GM12878 (cell line): ENCODE data around the gene FBXL14. TPM values are rescaled to one million over a fixed set of nuclear protein-coding genes. Genes with fewer than 3 reads are reported as not detected.

Experiments used
- ATAC-seq: fragments of 200-7000 bp; cut with Tn5 transposase; 3 replicates; pipeline ENCODE4 v1.9.1; 2020; ENCODE audit warnings: mild to moderate bottlenecking, moderate library complexity
- BruUV-seq: library from RNA; stranded (reverse); fragments of 400-500 nt; replicated peaks from 2 replicates; lab custom pipeline; 2021; lab: Mats Ljungman, UMichigan
- CTCF ChIA-PET: fragments of 300-600 bp; sonication (Branson Sonifier 250); formaldehyde crosslinking; extraction: SDS; loops from one replicate; lab custom pipeline; 2021; ENCODE audit warnings: inconsistent platforms; lab: Yijun Ruan, JAX
- POLR2A ChIA-PET: fragments of 350-600 bp; formaldehyde crosslinking; extraction: SDS; loops from one replicate; lab custom pipeline; 2021; ENCODE audit warnings: inconsistent platforms; lab: Charles Lee
- RAD21 ChIA-PET: fragments of 300-600 bp; sonication (Branson Sonifier 250); formaldehyde crosslinking; loops from one replicate; lab custom pipeline; 2023; ENCODE audit warnings: antibody characterized with exemption; ENCODE audit not compliant: unreplicated experiment; lab: Charles Lee
- SMC1A ChIA-PET: fragments of 300-600 bp; sonication (Branson Sonifier 250); formaldehyde crosslinking; loops from one replicate; lab custom pipeline; 2023; ENCODE audit not compliant: unreplicated experiment, uncharacterized antibody; lab: Charles Lee
- DNase-seq: peaks from one replicate; pipeline ENCODE4 v3.0.0-alpha.2; 2011; ENCODE audit warnings: low read depth, low spot score
- FAIRE-seq: peaks from 3 replicates; lab custom pipeline; 2011; peaks lifted over from hg19 to GRCh38; lab: Jason Lieb, UNC
- H2AFZ ChIP-seq: 2 replicates; pipeline ENCODE4 v1.6.0; 2011; ENCODE audit warnings: low read depth, low read length, control low read depth; ENCODE audit not compliant: control insufficient read depth
- H3K27ac ChIP-seq: 2 replicates; pipeline ENCODE4 v1.5.1; 2011; ENCODE audit warnings: control low read depth; ENCODE audit not compliant: control insufficient read depth, insufficient read depth
- H3K27me3 ChIP-seq, 2 experiments: replicated peaks in 1 of 2; 2 replicates each; pipeline versions ENCODE4 v1.6.0 to v1.6.1; 2011; ENCODE audit warnings: low read length in 1 of 2; ENCODE audit not compliant: control insufficient read depth in 2 of 2, insufficient read depth in 2 of 2
- H3K36me3 ChIP-seq, 2 experiments: 2 replicates each; pipeline ENCODE4 v1.5.1; 2011; ENCODE audit warnings: low read length in 1 of 2; ENCODE audit not compliant: control insufficient read depth in 2 of 2, insufficient read depth in 2 of 2
- H3K4me1 ChIP-seq: 2 replicates; pipeline ENCODE4 v1.6.1; 2011; ENCODE audit warnings: mild to moderate bottlenecking, low read length, moderate library complexity, mixed read lengths; ENCODE audit not compliant: control insufficient read depth, insufficient read depth
- H3K4me2 ChIP-seq: 2 replicates; pipeline ENCODE4 v1.6.0; 2011; ENCODE audit warnings: control low read depth; ENCODE audit not compliant: control insufficient read depth, insufficient read depth
- H3K4me3 ChIP-seq: fragments of 200-600 bp; sonication (generic); 2 replicates; pipeline ENCODE4 v1.5.1; 2016
- H3K79me2 ChIP-seq: 2 replicates; pipeline ENCODE4 v1.6.0; 2011; ENCODE audit warnings: low read length; ENCODE audit not compliant: control insufficient read depth, insufficient read depth
- H3K9ac ChIP-seq: 2 replicates; pipeline ENCODE4 v1.8.0; 2011; ENCODE audit warnings: low read length, control low read depth, mixed read lengths; ENCODE audit not compliant: control insufficient read depth, insufficient read depth
- H3K9me3 ChIP-seq: replicated peaks from 3 replicates; pipeline ENCODE4 v1.5.1; 2011; ENCODE audit warnings: mild to moderate bottlenecking, low read length; ENCODE audit not compliant: control insufficient read depth, insufficient read depth
- H4K20me1 ChIP-seq: 2 replicates; pipeline ENCODE4 v1.6.0; 2011; ENCODE audit not compliant: control insufficient read depth, insufficient read depth
- BHLHE40 ChIP-seq, 2 experiments: fragments of 450-650 bp in 1 of 2; IDR thresholded peaks; 2 replicates each; pipeline ENCODE4 v1.6.1; 2011 to 2017; ENCODE audit warnings: low read depth in 2 of 2, borderline replicate concordance in 1 of 2, improper control_type of control experiment in 1 of 2, low read length in 1 of 2, mild to moderate bottlenecking in 1 of 2
- BRCA1 ChIP-seq: IDR thresholded peaks from 2 replicates; pipeline ENCODE4 v1.6.1; 2011; ENCODE audit warnings: low read depth, low read length, improper control_type of control experiment
- CBX5 ChIP-seq: sonication (generic); IDR thresholded peaks from 2 replicates; pipeline ENCODE4 v1.6.1; 2016; ENCODE audit warnings: low read depth, moderate library complexity, mild to moderate bottlenecking, inconsistent platforms
- ESRRA ChIP-seq: IDR thresholded peaks from 2 replicates; pipeline ENCODE4 v1.6.1; 2012; ENCODE audit warnings: mild to moderate bottlenecking, low read length, improper control_type of control experiment
- FOXM1 ChIP-seq: IDR thresholded peaks from 2 replicates; pipeline ENCODE4 v1.6.1; 2012; ENCODE audit warnings: low read depth, mild to moderate bottlenecking, inconsistent platforms, low read length, moderate library complexity
- IKZF2 ChIP-seq, 2 experiments: fragments of 450-650 bp; IDR thresholded peaks; 2 replicates each; pipeline ENCODE4 v1.6.1; 2017; ENCODE audit warnings: mild to moderate bottlenecking in 2 of 2, moderate library complexity in 2 of 2
- IRF4 ChIP-seq: IDR thresholded peaks from 2 replicates; pipeline ENCODE4 v1.6.1; 2011; ENCODE audit warnings: low read depth, low read length
- NFXL1 ChIP-seq: fragments of 450-650 bp; IDR thresholded peaks from 2 replicates; pipeline ENCODE4 v1.6.1; 2017; ENCODE audit warnings: antibody characterized with exemption, mild to moderate bottlenecking, borderline replicate concordance
- RAD51 ChIP-seq: fragments of 450-650 bp; IDR thresholded peaks from 2 replicates; pipeline ENCODE4 v1.6.1; 2016; ENCODE audit warnings: moderate library complexity, mild to moderate bottlenecking, inconsistent platforms
- SUPT20H ChIP-seq: IDR thresholded peaks from 2 replicates; pipeline ENCODE4 v1.6.1; 2011; ENCODE audit warnings: low read depth, mild to moderate bottlenecking, low read length, moderate library complexity, borderline replicate concordance; ENCODE audit not compliant: control insufficient read depth
- YBX1 ChIP-seq: fragments of 450-650 bp; IDR thresholded peaks from 2 replicates; pipeline ENCODE4 v1.6.1; 2016; ENCODE audit warnings: antibody characterized with exemption
- WGBS: methylation state at CpG from one replicate; pipeline ENCODE4 v1.1.6; 2016; ENCODE audit warnings: low lambda C conversion rate; ENCODE audit not compliant: insufficient replicate concordance, insufficient coverage; ENCODE audit errors: missing lambda C conversion rate; 5-methylcytosine and 5-hydroxymethylcytosine counted together
- in situ Hi-C: fragments of 300-500 bp; cut with MboI; formaldehyde crosslinking; loops from 9 replicates; pipeline ENCODE4 v1.14.3; 2018; ENCODE audit warnings: mixed read lengths
- intact Hi-C: fragments of 100-400 bp; cut with micrococcal nuclease; formaldehyde crosslinking; loops from one replicate; pipeline ENCODE4 v1.14.2; 2022; ENCODE audit not compliant: unreplicated experiment
- polyA plus RNA-seq, 11 experiments: library from polyadenylated mRNA; depleted of rRNA in 4 of 11; unstranded in 6 of 11; stranded (reverse) in 5 of 11; fragments of >200 nt; fragmentation: Nextera tagmentation in 4 of 11; fragmentation: Illumina TruSeq in 1 of 11; extraction: Ambion mirVana in 4 of 11; extraction: Trizol in 1 of 11; gene quantifications; 1 replicate in 1 of 11; 2 replicates in 10 of 11; pipeline versions ENCODE4 v1.2.1 to v1.2.3, GENCODE V29; 2011 to 2016; ENCODE audit warnings: inconsistent platforms in 2 of 11, missing spikeins in 2 of 11, low read depth in 1 of 11
- total RNA-seq, 4 experiments: library from RNA; depleted of rRNA in 3 of 4; stranded (reverse); fragments of >200 nt in 3 of 4; fragmentation: Illumina TruSeq in 1 of 4; extraction: Trizol in 1 of 4; gene quantifications; 2 replicates each; pipeline versions ENCODE4 v1.2.1 to v1.2.3, GENCODE V29; 2013 to 2021
- TF ChIP-seq, protein P1 (sequence below): fragments of 450-650 bp; IDR thresholded peaks from 2 replicates; pipeline ENCODE4 v1.6.1; 2017; ENCODE audit warnings: borderline replicate concordance
- TF ChIP-seq, protein P2 (sequence below): fragments of 150-350 bp; IDR thresholded peaks from 2 replicates; pipeline ENCODE4 v1.6.1; 2014; ENCODE audit warnings: mild to moderate bottlenecking, low read depth, low read length
- TF ChIP-seq, protein P3 (sequence below): IDR thresholded peaks from 2 replicates; pipeline ENCODE4 v1.6.1; 2012; ENCODE audit warnings: improper control_type of control experiment, low read depth, low read length; ENCODE audit not compliant: insufficient replicate concordance
- TF ChIP-seq, protein P4 (sequence below): fragments of 450-650 bp; conservative IDR thresholded peaks from 2 replicates; pipeline ENCODE4 v1.6.1; 2017; ENCODE audit warnings: mild to moderate bottlenecking, moderate library complexity

The FBXL14 gene
- total and polyA plus RNA-seq, 10 of the 15 experiments (the other 5 are each of a cell fraction or from before 2014, with no cell fraction given), result 0.44 to 19.0 (median 2.9) TPM

DNA sequence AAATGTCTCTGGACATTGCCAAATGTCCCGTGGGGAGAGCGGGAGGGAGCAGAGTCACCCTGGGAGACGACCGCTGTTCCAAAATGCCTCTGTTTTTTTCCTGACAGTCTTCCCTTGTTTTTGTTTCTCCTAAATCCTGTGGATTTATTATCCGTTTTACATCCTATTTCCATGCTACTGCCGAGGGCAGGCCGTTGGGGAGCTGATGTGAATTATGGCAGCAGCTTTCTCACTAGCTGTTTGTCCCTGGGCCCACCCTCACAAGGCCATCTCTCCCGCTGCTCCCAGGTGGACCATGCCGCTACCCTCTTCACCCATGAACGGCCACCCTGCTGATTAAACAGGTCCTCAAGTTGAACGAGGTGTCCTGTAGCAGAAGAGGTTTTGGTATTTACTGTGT is 55.2 kb downstream of the FBXL14 start:
- SMC1A ChIA-PET, result interaction anchor here (1.6 kb wide), 2 partner anchors 16 to 425 kb away, joined by 3 to 4 read pairs; no protein-coding TSS in a partner anchor
- Histone ChIP-seq H4K20me1 (no peaks in the 10 kb centered on the region), H3K4me1 (peaks cover 11% of the 10 kb centered on the region), H3K27me3 (no peaks in the 10 kb centered on the region), H2AFZ (no peak overlapping the region), H3K4me2 (no peak overlapping the region), H3K9ac (no peak overlapping the region), H3K9me3 (no peaks in the 10 kb centered on the region), H3K4me3 (no peak overlapping the region), H3K79me2 (peaks cover 11% of the 10 kb centered on the region), H3K27ac (no peak overlapping the region), H3K36me3 (no peaks in the 10 kb centered on the region)
- whole genome bisulfite sequencing, result 69% methylated on average over 11 of the region's 11 CpGs
- ATAC-seq (no peak), DNase-seq (no peak), FAIRE-seq (no peak)
- intact Hi-C loops (no loop called here), in situ Hi-C loops (no loop called here)
- CTCF ChIA-PET, result interaction anchor here (0.7 kb wide), 1 partner anchor 270 kb away, joined by 3 read pairs; no protein-coding TSS in a partner anchor
- POLR2A ChIA-PET, result no interaction called here
- RAD21 ChIA-PET, result interaction anchor here (1.0 kb wide), 2 partner anchors 44 to 421 kb away, joined by 3 to 4 read pairs; no protein-coding TSS in a partner anchor
- BruUV-seq, result no TSS peak
- TF ChIP-seq, protein P1, sequence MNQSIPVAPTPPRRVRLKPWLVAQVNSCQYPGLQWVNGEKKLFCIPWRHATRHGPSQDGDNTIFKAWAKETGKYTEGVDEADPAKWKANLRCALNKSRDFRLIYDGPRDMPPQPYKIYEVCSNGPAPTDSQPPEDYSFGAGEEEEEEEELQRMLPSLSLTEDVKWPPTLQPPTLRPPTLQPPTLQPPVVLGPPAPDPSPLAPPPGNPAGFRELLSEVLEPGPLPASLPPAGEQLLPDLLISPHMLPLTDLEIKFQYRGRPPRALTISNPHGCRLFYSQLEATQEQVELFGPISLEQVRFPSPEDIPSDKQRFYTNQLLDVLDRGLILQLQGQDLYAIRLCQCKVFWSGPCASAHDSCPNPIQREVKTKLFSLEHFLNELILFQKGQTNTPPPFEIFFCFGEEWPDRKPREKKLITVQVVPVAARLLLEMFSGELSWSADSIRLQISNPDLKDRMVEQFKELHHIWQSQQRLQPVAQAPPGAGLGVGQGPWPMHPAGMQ, result no peak
- TF ChIP-seq BRCA1, result no peak
- TF ChIP-seq, protein P2, sequence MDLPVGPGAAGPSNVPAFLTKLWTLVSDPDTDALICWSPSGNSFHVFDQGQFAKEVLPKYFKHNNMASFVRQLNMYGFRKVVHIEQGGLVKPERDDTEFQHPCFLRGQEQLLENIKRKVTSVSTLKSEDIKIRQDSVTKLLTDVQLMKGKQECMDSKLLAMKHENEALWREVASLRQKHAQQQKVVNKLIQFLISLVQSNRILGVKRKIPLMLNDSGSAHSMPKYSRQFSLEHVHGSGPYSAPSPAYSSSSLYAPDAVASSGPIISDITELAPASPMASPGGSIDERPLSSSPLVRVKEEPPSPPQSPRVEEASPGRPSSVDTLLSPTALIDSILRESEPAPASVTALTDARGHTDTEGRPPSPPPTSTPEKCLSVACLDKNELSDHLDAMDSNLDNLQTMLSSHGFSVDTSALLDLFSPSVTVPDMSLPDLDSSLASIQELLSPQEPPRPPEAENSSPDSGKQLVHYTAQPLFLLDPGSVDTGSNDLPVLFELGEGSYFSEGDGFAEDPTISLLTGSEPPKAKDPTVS, result no peak
- TF ChIP-seq IKZF2 (IDR thresholded peaks at IDR 0.05), result no peak
- no peak for TF ChIP-seq YBX1
- no peak for TF ChIP-seq BHLHE40 (IDR thresholded peaks at IDR 0.05; ENCODE audit: borderline replicate concordance in 1 of 2, low read depth in 2 of 2, low read length in 1 of 2)
- TF ChIP-seq RAD51, result no peak
- no peak for TF ChIP-seq CBX5
- TF ChIP-seq FOXM1, result no peak
- TF ChIP-seq NFXL1, result no peak
- TF ChIP-seq SUPT20H, result no peak
- TF ChIP-seq IRF4, result no peak
- no peak for TF ChIP-seq ESRRA
- TF ChIP-seq, protein P3, sequence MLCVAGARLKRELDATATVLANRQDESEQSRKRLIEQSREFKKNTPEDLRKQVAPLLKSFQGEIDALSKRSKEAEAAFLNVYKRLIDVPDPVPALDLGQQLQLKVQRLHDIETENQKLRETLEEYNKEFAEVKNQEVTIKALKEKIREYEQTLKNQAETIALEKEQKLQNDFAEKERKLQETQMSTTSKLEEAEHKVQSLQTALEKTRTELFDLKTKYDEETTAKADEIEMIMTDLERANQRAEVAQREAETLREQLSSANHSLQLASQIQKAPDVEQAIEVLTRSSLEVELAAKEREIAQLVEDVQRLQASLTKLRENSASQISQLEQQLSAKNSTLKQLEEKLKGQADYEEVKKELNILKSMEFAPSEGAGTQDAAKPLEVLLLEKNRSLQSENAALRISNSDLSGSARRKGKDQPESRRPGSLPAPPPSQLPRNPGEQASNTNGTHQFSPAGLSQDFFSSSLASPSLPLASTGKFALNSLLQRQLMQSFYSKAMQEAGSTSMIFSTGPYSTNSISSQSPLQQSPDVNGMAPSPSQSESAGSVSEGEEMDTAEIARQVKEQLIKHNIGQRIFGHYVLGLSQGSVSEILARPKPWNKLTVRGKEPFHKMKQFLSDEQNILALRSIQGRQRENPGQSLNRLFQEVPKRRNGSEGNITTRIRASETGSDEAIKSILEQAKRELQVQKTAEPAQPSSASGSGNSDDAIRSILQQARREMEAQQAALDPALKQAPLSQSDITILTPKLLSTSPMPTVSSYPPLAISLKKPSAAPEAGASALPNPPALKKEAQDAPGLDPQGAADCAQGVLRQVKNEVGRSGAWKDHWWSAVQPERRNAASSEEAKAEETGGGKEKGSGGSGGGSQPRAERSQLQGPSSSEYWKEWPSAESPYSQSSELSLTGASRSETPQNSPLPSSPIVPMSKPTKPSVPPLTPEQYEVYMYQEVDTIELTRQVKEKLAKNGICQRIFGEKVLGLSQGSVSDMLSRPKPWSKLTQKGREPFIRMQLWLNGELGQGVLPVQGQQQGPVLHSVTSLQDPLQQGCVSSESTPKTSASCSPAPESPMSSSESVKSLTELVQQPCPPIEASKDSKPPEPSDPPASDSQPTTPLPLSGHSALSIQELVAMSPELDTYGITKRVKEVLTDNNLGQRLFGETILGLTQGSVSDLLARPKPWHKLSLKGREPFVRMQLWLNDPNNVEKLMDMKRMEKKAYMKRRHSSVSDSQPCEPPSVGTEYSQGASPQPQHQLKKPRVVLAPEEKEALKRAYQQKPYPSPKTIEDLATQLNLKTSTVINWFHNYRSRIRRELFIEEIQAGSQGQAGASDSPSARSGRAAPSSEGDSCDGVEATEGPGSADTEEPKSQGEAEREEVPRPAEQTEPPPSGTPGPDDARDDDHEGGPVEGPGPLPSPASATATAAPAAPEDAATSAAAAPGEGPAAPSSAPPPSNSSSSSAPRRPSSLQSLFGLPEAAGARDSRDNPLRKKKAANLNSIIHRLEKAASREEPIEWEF, result no peak
- TF ChIP-seq, protein P4, sequence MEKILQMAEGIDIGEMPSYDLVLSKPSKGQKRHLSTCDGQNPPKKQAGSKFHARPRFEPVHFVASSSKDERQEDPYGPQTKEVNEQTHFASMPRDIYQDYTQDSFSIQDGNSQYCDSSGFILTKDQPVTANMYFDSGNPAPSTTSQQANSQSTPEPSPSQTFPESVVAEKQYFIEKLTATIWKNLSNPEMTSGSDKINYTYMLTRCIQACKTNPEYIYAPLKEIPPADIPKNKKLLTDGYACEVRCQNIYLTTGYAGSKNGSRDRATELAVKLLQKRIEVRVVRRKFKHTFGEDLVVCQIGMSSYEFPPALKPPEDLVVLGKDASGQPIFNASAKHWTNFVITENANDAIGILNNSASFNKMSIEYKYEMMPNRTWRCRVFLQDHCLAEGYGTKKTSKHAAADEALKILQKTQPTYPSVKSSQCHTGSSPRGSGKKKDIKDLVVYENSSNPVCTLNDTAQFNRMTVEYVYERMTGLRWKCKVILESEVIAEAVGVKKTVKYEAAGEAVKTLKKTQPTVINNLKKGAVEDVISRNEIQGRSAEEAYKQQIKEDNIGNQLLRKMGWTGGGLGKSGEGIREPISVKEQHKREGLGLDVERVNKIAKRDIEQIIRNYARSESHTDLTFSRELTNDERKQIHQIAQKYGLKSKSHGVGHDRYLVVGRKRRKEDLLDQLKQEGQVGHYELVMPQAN, result no peak
